Spleen (tissue), 7 donors: ENCODE measurements around the gene CCDC138.

ENCODE experiments used
- CTCF ChIP-seq, 11 experiments: fragments of 200-600 bp in 7 of 11; fragments of 450-650 bp in 4 of 11; sonication (generic) in 4 of 11; IDR thresholded peaks in 8 of 11; conservative IDR thresholded peaks in 3 of 11; 1 replicate in 7 of 11; 2 replicates in 4 of 11; pipeline versions ENCODE4 v1.4.0 to v1.8.0; 2016 to 2021; ENCODE audit warnings: antibody characterized with exemption in 11 of 11, inconsistent platforms in 4 of 11, mild to moderate bottlenecking in 1 of 11
- POLR2A ChIP-seq, 3 donors: fragments of 450-650 bp; IDR thresholded peaks; one replicate each; pipeline ENCODE4 v1.5.1; 2017; ENCODE audit warnings: antibody characterized with exemption in 3 of 3, mild to moderate bottlenecking in 1 of 3
- POLR2AphosphoS5 ChIP-seq, 3 donors: sonication (generic); formaldehyde crosslinking; IDR thresholded peaks; one replicate each; pipeline ENCODE4 v1.5.1; 2017; ENCODE audit warnings: antibody characterized with exemption in 3 of 3
- donor health status: DM: no; HTN: no; CAD: no; lungs with moderate emphysema.
- donor health status: DM: no; HTN: no; CAD: no.
- donor health status: DM: no; HTN: no; CAD: no.

DNA sequence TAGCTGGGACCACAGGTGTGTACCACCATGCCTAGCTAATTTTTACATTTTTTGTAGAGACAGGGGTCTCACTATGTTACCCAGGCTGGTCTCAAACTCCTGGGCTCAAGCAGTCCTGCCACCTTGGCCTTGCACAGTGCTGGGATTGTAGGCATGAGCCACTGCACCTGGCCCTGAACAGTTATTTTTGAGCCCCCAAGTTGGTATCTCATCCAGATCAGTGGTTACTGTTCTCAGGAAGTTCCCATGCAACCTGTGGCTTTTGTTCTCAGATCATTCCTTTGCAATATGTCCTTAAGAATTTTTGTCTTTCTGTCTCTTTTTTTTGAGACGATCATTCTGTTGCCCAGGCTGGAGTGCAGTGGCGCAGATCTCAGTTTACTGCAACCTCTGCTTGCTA lies 7.7 kb upstream of the CCDC138 start:
- TF ChIP-seq CTCF (IDR thresholded peaks at IDR 0.05 in 8 of 11, conservative IDR thresholded peaks at IDR 0.05 in 3 of 11) (no peak), POLR2A (IDR thresholded peaks at IDR 0.05) (no peak), POLR2AphosphoS5 (IDR thresholded peaks at IDR 0.05) (no peak)
